ENCODE data around the gene PPP1R27. TPM values are rescaled to one million over a fixed set of nuclear protein-coding genes. Genes with fewer than 3 reads are reported as not detected.

The PPP1R27 gene
- polyA plus RNA-seq, 4 donors, result 0.14 to 0.58 (median 0.26) TPM; not detected in 1

DNA sequence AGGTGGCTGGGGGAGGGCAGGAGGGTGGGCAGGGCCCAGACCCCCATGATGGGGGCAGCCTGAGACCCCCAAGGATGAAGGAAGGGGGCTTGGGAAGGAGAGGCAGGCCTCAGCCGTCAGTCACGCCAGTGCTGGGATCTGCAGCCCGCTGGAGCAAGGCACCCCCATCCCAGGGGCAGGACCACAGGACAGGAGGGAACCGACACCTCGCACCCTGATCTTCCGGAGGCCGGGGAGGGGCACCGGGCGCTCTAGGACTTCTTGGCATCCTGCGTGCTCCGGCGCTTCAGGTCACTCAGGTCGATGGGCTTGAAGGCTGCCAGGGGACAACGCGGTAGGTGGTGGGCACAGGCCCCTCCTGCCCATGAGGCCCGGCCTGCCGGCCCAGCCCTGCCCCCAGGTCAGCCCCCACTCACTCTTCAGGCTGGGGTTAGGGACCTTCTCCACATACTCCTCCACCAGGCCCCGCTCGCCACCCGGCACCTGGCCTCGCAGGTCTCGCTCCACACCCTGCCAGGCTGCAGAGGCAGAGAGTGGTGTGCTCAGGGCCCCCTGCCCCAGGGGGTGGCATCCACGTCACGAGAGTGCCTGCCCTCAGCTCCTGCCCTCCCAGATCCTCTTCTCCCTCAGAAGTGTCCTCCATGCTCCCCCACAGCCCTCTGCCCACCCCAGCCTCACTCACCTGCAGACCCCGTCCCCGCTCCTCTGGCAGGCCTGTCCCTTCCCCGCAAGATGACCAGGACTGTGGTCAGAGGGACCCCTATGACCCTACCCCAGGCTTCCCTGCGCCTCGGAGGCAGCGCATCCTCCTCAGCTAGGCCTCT is 11.6 kb downstream of the PPP1R27 start:
- DNase-seq (ENCODE audit: low read depth in 4 of 4, low spot score in 3 of 4), result no peak

DNA sequence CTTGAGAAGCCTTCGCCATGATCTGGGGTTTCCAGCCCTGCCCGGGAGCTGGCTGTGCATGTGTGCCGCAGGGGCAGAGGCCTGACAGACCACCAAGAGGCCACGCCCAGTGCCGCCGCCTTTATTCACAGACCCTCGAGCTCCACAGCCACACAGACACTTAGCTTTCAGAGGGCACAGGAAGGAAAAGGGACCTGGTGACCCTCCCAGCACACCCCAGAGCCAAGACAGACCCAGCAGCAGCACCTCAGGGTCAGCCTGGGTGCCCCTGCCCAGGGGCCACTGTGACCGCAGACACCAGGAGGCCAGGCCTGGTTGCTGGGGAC is 12.6 kb downstream of the PPP1R27 start:
- DNase-seq (ENCODE audit: low read depth in 4 of 4, low spot score in 3 of 4), result no peak

DNA sequence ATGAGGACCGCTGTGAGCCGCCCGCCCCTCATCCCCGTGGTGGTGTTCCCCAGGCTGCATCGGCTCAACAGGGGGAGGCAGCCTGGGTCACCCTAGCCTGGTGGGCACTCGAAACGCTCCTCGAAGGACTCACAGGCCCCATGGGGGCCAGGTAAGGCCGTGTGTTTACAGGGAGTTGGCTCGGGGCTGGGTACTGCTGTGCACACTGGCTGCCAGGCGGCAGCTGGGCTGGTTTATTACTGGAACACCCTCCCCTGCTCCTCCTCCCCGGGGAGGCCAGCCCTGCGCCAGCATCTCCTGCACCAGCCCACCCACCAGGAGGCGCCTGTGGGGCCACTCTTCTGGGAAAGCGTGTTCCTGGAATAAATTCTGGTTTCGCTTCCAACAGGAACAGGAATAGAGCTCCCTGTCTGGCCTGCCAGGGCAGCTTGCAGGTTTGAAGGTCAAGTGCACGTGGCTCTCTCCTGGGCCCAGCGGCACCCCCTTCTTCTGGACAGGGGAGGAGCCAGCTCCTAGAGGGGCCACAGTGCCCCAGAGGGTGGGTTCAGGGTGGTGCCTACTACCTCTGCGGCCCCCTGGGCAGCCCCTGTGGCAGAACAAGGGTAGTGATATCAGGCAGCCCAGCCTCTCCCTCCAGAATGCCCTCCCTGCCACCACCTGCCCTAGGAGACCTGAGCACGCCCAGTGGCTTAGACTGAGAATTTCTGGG is 13.1 kb downstream of the PPP1R27 start:
- DNase-seq (ENCODE audit: low read depth in 4 of 4, low spot score in 3 of 4), result no peak

DNA sequence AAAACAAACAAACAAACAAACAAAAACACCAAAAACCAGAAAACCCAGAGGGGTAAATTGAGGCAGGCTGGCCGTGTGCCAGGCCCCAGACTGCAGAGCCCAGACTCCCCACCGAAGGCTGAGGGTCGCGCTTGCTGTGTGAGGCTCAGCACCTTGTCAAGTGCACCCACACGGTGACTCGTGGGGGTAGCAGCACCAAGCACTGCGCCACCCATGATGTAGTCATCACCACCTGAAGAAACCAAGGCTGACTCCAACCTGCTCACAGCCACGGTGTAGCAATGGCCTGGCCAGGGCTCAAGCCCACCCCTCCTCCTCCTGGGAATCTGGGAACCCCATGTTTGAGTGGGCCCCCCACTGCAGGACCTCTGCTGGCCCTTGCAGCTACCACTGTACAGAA is 13.7 kb downstream of the PPP1R27 start:
- DNase-seq (ENCODE audit: low read depth in 4 of 4, low spot score in 3 of 4), result no peak

DNA sequence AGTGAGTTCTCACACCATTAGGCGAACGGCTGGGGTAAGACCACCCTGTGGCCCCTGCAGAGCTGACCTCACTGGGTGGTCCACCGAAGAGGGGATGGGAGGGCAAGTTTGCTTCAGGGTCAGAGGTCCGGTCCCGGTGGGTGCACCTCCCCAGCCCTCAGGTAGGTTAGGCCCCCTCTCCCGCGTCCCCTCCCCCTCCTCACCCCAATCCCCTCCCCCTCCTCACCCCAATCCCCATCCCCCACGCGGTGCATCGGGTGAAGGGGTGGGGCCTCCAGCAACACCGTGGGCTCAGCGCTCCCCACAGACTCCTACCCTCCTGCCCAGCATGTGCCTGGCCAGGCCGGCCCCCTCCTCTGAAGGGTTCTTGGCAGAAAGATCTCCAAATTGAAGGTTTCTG is 15.1 kb downstream of the PPP1R27 start:
- DNase-seq (ENCODE audit: low read depth in 4 of 4, low spot score in 3 of 4), result no peak

DNA sequence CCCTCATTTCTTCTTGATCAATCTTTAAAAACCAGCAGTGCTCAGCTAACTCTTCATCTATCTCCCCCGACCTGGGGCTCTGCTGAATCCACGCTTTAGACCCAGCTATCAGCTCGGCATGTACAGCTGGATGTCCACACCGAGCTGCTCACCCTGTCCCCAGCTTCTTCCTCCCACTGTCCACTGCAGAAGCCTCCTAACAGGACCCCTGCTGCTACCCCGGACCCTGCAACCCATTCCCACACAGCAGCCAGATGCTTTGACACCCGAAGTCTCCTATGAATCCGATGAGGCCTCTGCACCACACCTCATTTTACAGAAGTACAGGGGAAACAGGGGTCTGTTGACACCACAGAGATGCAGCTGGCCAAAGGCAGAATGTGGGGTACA is 17.1 kb downstream of the PPP1R27 start:
- no peak for DNase-seq (ENCODE audit: low read depth in 4 of 4, low spot score in 3 of 4)

DNA sequence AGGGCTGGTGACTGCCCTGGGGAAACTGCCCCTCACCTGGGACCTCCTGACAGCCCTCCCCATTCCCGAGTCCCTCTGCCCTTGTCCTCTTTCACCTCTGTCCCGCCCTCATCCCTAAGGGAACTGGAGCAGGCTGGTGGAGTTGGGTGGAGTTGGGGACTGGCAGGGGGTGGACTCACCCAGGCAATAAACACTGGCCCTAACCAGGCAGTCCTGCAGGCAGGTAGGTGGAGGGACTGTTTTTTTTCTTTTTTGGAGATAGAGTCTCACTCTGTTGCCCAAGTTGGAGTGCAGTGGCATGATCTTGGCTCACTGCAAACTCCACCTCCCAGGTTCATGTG is 19.2 kb downstream of the PPP1R27 start:
- DNase-seq (ENCODE audit: low read depth in 4 of 4, low spot score in 3 of 4), result no peak

DNA sequence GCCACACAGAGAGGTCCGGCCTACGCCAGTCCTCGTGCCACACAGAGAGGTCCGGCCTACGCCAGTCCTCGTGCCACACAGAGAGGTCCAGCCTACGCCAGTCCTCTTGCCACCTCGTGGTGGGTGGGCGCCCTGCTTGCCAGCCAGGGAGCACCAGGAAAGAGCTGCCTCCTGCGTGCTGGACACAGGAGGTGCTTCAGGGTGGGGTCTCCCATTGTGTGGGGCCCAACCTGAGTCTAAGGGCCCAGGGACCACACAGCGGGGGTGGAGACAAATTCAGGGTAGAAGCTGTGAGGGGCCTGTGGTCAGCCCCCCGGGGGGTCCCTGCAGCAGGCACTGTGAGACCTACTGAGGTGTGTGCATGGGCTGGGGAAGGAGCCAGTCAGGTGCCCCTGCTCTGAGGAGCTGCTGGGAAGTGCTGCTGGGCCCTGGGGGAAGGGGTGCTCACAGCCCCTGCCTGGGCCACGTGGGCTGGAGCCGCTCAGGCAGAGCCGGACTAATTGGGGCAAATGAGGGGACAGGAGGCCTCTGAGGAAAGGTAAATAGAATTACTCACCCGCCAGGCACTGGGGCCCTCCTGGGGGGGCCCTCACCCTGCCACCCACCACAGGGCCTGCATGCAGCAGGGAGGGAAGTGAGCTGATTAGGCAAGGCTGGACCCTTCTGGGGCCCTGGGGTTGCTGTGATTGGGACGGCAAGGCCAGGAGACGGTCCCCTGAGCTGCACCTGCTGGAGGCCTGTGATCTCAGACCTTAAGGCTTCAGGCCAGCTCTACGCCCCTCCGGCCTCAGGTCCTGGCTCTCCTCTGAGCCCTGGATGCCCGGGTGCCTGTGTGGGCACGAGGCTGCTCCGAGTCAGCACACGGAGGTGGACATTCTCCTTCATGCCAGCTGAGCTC is 19.9 kb downstream of the PPP1R27 start:
- peak; percentile 48 to 61 (median 55) for DNase-seq (ENCODE audit: low read depth in 4 of 4, low spot score in 3 of 4)

DNA sequence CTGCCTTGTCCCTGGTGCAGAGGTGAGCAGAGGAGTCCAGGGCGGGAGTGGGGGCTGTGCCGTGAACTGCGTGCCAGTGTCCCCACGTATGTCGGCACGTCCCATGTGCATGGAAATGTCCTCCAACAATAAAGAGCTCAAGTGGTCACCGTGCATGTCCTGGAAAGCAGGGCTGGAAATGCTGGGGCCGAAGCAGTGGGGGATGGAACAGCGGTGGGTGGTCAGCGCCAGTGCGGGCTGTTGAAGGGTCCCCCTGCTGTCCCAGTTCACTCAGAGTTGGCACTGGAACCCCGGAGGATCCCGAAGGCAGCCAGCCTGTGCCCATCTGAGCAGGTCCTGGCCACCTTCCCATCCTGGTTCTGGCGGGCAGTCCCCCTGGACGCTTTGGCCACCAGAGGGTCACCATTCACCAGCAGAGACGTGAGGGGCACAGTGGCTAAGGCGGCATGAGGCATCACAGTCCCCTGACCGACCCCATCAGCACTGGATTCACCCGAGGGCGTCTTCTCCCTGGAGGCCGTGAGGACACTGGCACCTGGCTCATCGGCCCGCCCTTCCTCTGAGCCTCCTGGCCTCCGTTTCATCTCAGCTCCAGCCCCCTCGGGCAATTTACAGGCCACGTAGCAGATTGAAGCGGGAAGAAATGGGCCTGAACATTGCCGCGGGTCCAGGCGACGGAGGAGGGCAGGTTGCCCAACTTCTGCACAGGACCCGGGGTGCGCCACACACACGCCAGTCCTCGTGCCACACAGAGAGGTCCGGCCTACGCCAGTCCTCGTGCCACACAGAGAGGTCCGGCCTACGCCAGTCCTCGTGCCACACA is 20.8 kb downstream of the PPP1R27 start:
- DNase-seq (ENCODE audit: low read depth in 4 of 4, low spot score in 3 of 4), result no peak

DNA sequence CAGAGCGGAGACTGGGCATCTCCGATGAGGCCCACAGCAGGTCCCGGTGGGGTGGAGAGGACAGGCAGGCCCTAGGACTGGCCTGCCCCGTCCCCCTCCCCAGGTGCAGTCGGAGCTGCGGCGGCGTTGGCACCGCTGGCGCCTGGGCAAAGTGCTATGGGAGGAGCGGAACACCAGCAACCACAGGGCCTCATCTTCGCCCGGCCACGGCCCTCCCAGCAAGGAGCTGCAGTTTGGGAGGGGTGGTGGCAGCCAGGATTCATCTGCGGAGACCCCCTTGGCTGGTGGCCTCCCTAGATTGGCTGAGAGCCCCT is 21.5 kb downstream of the PPP1R27 start:
- DNase-seq (ENCODE audit: low read depth in 4 of 4, low spot score in 3 of 4), result no peak

DNA sequence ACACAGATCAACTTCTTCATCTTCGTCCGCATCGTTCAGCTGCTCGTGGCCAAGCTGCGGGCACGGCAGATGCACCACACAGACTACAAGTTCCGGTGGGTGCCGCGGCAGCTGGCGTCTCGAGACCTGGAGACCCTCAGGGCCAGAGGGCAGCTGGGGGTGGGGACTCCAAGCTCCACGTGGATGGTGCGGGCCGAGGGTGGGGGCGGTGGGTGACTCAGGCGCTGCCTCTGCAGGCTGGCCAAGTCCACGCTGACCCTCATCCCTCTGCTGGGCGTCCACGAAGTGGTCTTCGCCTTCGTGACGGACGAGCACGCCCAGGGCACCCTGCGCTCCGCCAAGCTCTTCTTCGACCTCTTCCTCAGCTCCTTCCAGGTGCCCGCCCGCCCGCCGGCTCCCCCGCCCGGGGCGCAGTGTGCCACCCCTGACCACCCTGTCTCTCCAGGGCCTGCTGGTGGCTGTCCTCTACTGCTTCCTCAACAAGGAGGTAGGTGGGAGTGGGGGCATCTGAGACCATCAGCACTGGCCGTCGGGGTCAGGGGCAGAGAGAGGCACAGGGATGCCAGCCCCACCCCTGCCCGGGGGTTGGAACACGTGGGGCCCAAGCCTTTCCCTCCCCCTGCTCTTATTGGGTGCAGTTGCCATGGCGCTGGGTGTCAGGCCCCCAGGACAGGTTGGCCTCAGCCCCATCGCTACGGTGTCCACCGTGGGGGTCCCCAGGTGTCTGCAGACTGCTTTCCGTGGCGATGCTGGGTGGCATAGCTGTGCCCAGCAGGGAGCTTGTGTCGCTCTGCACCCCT is 22.1 kb downstream of the PPP1R27 start:
- DNase-seq (ENCODE audit: low read depth in 4 of 4, low spot score in 3 of 4), result no peak

DNA sequence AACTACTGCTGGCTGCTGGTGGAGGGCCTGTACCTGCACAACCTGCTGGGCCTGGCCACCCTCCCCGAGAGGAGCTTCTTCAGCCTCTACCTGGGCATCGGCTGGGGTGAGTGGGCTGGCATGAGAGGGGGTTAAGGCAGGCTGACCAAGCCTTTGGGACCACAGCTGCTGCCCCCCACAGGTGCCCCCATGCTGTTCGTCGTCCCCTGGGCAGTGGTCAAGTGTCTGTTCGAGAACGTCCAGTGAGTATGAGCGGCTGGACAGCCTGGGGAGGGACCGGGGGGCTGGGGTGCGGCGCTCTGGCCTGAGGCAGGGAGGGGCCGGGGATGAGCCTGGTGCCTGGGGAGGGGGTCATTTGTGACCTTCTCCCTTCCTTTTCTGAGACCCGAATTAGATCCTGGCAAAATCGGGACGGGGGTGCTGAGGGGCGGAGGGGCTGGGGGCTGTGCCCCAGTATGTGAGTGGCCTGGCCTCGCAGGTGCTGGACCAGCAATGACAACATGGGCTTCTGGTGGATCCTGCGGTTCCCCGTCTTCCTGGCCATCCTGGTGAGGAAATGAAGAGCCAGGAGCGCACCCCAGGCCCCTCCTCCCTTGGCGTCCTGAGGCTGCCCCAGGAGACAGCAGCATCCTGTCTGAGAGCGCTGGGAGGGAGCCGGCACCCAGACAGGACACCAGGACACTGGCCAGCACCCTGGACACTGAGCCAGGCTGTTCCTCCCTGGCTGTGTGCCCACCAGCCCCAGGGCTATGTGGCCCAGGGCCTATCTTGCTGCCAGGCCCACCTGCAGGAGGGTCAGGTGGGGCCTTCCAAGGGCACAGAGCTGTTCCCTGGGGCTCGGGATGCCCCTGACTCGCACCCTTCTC is 22.9 kb downstream of the PPP1R27 start:
- DNase-seq (ENCODE audit: low read depth in 4 of 4, low spot score in 3 of 4), result no peak

DNA sequence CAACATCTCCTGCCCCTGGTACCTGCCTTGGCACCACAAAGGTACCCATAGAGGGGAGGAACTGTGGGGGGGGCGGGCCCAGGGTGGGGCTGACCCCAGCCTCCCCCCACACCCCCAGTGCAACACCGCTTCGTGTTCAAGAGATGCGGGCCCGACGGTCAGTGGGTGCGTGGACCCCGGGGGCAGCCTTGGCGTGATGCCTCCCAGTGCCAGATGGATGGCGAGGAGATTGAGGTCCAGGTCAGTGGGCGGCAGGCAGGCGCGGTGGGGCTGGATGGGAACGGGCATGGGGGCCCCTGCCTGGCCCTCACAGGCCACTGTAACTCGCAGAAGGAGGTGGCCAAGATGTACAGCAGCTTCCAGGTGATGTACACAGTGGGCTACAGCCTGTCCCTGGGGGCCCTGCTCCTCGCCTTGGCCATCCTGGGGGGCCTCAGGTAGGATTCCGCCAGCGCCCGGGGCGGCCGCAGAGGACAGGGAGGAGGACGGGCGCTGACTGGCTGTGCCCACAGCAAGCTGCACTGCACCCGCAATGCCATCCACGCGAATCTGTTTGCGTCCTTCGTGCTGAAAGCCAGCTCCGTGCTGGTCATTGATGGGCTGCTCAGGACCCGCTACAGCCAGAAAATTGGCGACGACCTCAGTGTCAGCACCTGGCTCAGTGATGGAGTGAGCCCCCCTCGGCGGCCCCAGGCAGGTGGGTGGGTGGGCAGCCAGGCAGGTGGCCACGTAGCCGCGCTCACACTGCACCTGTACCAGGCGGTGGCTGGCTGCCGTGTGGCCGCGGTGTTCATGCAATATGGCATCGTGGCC is 23.8 kb downstream of the PPP1R27 start:
- no peak for DNase-seq (ENCODE audit: low read depth in 4 of 4, low spot score in 3 of 4)

DNA sequence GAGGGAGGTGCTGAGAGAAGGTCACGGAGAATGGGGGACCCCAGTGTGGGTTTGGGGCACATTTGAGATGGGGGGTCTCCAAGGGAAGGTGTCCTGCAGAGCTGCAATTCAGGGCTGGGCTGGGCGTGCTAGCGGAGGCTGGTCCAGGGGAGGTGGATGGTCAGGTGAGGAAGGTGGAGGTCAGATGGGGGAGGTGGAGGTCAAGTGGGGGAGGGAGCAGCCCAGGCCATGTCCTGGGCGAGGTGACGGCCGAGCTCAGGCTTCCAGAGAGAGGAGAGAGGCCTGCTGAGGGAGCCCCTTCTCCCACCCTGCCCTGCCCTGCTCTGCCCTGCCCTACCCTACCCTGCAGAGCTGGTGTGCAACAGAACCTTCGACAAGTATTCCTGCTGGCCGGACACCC is 24.4 kb downstream of the PPP1R27 start:
- DNase-seq (ENCODE audit: low read depth in 4 of 4, low spot score in 3 of 4), result no peak

DNA sequence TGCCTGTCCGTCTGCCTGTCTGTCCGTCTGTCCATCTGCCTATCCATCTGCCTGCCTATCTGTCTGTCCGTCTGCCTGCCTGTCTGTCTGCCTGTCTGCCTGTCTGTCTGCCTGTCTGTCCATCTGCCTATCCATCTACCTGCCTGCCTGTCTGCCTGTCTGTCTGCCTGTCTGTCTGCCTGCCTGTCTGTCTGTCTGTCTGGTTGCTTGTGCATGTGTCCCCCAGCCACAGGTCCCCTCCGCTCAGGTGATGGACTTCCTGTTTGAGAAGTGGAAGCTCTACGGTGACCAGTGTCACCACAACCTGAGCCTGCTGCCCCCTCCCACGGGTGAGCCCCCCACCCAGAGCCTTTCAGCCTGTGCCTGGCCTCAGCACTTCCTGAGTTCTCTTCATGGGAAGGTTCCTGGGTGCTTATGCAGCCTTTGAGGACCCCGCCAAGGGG is 25.3 kb downstream of the PPP1R27 start:
- DNase-seq (ENCODE audit: low read depth in 4 of 4, low spot score in 3 of 4), result no peak

DNA sequence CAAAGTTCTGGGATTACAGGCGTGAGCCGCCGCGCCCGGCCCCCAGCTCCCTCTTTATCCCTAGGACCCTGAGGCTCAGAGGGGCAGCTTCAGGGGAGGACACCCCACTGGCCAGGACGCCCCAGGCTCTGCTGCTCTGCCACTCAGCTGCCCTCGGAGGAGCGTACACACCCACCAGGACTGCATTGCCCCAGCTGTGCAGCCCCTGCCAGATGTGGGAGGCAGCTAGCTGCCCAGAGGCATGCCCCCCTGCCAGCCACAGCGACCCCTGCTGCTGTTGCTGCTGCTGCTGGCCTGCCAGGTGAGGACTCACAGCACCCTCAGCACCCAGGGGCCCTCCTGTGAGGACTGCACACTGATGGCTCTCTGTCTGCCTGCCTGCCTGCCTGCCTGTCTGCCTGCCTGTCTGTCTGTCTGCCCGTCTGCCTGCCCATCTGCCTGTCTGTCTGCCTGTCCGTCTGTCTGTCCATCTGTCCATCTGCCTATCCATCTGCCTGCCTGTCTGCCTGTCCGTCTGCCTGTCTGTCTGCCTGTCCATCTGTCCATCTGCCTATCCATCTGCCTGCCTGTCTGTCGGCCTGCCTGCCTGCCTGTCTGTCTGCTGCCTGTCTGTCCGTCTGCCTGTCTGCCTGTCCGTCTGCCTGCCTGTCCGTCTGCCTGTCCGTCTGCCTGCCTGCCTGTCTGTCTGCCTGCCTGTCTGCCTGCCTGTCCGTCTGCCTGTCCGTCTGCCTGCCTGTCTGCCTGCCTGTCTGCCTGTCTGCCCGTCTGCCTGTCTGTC is 25.9 kb downstream of the PPP1R27 start:
- no peak for DNase-seq (ENCODE audit: low read depth in 4 of 4, low spot score in 3 of 4)

DNA sequence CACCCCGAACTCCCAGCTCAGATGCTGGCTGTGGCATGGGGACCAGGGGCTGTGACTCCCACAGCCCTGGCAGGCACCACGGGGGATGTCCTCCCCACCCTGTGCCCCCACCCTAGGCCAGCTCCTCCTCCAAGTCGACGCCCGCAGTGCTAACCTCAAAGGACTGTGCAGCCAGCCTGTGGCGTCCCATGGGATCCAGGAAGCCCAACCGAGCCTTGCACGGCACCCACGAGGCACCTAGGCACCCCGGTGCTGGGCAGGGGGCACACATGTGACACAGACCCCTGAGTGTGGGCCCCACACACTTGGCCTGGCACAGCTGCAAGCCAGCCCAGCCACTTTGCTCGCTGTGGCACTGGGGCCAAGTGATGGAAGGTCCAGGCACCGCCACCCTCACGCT is 27.0 kb downstream of the PPP1R27 start:
- DNase-seq (ENCODE audit: low read depth in 4 of 4, low spot score in 3 of 4), result no peak

Data from left renal pelvis (tissue), 4 donors.